Hematopoietic multipotent progenitor cell treated with erythropoietin and hydrocortisone succinate and interleukin-3 and kit ligand, for 17 days (in vitro differentiated cells): ENCODE data around the gene BBS4.
A peak's percentile ranks its signal among the peaks of the same experiment; 100 is the strongest.
"Not testable (repeated sequence)": the region's sequence is repeated elsewhere in the genome, so short reads cannot be mapped to it uniquely, and the experiment has no call there.

Experiments used
- DNase-seq: peaks from one replicate; pipeline ENCODE4 v3.0.0-alpha.2; 2015; ENCODE audit warnings: low spot score

Gene BBS4

DNA sequence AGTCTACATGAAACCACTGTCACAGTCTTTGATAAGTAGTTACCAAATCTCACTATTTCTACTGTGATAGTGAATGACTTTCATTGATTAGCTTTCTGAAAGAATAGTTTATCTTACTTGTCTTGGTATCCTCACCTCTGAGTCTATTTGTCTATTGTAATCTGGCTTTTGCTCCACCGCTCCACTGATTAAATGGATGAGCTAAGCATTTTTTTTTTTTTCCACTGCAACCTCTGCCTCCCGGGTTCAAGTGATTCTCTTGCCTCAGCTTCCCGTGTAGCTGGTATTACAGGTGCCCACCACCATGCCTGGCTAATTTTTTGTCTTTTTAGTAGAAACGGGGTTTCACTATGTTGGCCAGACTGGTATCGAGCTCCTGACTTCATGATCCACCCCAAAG lies 12.9 kb downstream of the BBS4 start:
- DNase-seq: no peak

DNA sequence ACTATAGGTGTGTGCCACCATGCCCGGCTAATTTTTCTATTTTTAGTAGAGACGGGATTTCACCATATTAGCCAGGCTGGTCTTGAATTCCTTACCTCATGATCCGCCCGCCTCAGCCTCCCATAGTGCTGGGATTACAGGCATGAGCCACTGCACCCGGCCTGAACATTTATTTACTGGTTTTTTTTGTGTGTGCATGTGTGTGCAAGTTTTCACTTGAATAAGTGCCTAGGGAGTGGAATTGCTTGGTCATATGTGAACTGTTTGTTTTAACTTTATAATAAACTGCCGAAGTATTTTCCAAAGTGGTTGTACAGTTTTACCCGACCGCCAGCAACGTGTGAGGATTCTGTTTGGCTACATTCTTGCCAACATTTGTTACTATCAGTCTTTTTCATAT lies 14.1 kb downstream of the BBS4 start:
- DNase-seq: no peak

DNA sequence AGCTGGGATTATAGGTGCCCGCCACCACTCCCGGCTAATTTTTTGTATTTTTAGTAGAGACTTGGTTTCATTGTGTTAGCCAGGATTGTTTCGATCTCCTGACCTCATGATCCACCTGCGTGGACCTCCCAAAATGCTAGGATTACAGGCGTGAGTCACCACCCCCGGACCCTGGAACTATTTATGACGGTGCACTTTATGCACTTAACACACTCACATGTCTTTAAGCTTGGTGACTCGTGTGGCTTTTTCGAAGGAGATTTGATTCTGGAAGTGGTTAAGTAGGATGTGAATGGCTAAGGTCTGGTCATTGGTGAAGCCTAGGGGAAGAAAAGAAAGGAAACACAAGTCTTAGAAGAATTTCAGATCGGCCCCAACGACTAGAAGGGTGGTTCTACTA lies 20.3 kb downstream of the BBS4 start:
- no peak for DNase-seq

DNA sequence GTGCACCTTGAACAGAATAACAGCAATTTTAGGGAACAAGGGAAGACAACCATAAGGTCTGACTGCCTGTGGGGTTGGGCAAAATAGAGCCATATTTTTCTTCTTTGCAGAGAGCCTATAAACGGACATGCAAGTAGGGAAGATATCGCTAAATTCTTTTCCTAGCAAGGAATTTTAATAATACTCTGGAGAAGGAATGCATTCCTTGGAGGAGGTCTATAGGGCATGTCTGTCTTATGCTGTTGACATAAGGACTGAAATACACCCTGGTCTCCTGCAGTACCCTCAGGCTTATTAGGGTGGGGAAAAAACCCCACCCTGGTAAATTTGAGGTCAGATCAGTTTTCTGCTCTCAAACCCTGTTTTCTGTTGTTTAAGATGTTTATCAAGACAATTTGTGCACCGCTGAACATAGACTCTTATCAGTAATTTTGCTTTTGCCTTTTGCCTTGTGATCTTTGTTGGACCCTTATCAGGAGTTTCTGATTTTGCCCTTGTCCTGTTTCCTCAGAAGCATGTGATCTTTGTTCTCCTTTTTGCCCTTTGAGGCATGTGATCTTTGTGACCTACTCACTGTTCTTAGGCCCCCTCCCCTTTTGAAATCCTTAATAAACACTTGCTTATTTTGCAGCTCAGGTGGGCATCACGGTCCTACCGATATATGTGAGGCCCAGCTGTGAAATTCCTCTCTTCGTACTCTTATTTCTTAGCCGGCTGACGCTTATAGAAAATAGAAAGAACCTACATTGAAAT lies 22.7 kb downstream of the BBS4 start:
- DNase-seq: not testable (repeated sequence)

DNA sequence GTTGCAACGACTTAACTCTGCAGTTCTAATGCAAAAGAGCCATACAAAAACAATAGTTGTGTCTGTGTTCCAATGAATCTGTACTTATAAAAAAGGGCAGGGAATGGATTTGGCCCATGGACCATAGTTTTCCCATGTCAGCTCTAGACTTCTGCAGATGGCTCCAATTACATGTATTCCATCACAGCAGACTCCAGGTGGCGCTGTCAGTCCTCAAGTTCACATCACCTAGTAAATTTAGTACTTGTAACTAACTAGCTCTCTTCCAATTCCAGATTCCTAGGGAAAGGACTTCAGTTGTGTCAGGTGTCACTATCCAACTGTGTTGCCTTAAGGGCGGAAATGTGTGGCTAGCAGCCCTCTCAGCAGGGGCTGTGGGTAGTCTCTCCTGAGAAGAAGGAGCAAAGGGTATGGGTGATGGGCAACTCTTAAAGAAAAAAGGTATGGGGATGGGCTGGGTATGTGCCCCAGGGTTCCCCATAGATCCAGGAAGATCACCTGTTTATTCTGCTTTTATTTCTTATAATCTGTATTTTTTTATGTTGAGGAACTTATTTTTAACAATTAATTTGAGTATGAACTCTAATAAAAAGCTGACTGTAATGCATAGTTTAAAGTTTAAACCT lies 36.2 kb downstream of the BBS4 start:
- DNase-seq: peak; percentile 71

DNA sequence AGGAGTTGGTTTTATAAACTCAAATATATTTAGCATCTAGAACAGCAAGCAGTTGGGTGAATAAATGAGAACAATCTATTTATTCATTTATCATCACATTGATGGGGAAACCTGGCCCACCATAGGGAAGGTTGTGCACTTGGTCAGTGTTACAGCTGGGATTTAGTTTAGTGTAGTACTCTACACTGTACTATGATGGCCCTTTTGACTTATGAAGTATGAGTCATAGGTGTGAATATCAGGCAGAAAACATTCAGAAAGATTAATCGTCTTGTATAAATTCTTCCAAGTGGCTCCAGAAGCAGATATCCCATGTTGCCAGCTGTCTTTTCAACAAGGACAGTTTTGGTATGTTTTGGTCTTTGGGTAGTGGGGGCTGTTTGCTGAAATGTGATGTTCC lies 38.0 kb downstream of the BBS4 start:
- DNase-seq: no peak

DNA sequence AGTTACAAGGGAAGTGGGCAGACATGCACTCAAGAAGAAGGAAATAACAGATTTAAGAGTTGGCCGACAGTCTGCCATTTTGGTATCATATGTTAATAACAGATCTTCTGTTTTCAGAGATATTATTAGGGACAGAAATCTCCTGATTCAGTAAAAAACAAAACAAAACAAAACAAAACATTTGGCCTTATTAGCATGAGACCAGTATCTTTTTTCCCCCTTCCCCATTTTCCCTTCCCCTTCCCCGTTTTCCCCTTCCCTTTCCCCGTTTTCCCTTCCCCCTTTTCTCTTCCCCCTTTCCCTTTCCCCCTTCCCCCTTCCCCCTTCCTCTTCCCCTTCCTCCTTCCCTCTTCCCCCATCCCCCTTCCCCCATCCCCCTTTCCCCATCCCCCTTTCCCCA lies 39.4 kb downstream of the BBS4 start:
- DNase-seq: no peak

DNA sequence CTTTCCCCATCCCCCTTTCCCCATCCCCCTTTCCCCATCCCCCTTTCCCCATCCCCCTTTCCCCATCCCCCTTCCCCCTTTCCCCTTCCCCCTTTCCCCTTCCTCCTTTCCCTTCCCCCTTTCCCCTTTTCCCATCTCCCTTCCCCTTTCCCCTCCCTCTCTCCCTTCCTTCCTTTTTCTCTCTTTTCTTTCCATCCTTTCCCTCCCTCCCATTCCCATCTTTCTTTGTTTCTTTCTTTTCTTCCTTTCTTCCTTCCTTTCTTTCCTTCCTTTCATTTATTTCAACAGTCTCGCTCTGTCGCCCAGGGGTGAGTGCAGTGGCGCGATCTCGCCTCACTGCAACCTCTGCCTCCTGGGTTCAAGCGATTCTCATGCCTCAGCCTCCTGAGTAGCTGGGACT lies 39.8 kb downstream of the BBS4 start:
- DNase-seq: not testable (repeated sequence)

DNA sequence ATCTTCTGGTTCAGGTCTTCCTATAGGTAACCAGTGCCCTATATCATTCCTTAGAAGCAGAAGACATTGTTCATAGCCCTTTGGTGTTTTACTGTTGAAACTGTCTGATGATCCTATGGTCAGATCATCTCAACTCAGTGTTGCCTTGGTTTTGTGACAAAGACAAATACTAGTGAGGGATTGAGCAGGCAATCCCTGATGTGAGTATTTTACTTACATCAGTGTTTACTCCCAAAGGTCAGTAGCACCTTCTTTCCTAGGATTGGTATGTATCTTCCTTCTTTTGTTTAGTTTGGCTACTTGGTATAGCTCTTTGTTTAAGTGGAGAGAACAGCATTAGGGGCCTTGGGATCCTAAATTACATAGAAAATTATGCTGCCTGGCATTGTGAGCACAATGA lies 41.1 kb downstream of the BBS4 start:
- no peak for DNase-seq

DNA sequence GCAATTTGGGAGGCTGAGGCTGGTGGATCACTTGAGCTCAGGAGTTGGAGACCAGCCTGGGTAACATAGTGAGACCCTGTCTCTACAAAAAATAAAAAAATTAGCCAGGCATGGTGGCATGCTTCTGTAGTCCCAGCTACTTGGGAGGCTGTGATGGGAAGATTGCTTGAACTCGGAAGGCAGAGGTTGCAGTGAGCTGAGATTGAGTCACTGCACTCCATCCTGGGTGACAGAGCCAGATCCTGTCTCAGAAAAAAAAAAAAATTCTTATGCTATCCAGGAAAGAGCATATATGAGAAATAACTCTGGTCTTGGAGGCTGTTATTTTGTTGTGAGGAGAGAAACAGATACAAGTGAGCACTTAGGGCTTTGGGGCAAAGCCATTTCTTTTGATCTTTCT lies 42.2 kb downstream of the BBS4 start:
- not testable (repeated sequence) for DNase-seq

DNA sequence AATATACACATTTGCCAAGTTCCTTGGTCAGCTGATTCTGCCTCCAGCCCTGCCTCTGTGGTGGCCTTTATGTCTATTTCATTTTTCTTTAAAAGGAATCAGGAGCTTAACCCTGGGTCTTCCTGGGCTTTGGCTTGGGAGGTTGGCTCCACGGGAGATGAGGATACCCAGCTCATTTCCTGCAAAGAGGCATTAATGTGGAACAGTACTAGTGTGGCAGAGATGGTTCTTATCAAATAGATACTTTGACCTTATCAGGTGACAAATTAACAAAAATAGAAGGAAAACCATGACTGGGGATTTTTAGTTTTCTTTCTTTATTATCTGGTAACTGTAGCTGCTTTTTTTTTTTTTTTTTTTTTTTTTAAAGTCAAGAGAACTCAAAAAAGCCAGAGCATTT lies 42.8 kb downstream of the BBS4 start:
- no peak for DNase-seq

DNA sequence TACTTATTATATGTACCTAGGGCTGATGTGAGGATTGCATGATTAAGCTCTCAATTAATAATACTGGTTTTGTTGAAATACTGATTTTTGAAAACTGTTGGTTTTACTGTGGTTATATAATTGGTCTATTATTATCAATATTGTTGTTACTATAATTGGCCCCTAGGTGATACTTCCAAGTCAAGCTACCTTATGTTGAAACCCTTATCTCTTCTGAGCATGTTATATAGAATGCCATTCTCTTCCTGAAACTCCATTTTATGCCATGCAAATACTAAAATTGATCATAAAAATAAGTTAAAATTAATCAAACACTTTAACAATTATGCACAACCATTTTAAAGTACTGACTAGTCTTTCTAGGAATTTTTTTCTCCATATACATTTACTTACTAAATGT lies 46.1 kb downstream of the BBS4 start:
- DNase-seq: no peak

DNA sequence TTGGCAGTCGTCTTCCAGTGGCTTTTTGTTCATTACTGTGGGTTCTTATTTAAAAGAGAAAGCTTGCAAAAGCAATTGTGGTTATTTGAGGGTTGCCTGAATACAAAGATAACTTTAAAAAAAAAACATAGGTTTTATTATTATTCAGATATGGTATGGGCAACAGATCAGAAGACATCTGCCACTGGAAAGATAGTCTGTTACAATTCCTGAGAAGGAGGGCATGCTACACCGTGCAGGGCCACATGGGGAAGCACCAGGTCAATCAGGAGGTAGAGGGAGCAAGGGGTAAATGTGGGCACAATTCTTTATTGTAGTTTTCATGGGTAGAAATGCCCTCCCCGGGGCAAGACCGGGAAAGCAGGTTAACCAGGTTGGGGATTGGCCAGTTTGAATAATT lies 46.5 kb downstream of the BBS4 start:
- no peak for DNase-seq

DNA sequence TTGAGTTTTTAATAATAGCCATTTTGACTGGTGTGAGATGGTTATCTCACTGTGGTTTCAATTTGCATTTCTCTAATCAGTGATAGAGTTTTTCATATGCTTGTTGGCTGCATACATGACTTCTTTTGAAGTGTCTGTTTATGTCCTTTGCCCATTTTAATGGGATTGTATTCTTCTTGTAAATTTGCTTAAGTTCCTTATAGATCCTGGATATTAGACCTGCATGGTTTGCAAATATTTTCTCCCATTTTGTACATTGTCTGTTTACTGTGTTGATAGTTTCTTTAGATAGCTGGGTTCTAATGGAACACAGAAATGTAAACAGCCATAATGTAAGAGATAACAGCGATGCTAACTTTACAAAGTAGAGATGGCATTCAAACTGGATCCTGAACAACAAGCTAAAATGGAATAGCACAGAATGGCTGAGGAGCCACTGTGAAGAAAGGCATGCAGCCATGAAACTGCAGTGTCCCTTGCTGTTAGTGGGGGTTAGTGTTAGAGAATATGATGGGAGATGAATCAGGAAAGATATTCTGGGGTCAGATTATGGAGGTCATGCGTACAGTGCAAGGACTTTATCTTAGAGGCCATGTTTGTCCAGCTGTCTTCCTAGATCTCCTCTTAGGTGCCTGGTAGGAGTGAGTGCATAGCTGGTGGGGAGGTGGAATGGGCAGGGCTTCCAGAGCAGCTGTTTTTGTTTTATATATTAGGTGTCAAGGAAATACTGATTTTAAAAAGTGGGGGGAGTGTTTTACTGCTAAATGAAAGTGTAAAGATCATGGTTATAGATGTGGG lies 48.1 kb downstream of the BBS4 start:
- DNase-seq: no peak

DNA sequence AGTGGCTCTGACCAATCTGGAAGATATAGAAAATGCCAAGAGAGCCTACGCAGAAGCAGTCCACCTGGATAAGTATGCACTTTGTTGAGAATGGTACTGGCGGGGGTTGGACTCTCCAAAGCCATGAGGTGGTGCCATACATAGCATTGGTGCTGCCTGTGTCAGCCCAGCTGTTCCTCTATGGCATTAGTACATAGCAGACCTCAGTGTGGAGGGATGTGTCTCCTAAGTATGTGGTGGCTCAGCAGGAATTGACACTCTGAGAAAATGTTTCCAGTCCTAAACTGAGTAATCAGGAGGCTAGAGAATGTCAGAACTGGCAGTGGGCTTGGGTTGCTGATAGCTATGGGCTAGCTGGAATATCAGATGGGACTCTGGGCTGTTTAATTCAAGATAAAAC lies 49.1 kb downstream of the BBS4 start:
- no peak for DNase-seq

DNA sequence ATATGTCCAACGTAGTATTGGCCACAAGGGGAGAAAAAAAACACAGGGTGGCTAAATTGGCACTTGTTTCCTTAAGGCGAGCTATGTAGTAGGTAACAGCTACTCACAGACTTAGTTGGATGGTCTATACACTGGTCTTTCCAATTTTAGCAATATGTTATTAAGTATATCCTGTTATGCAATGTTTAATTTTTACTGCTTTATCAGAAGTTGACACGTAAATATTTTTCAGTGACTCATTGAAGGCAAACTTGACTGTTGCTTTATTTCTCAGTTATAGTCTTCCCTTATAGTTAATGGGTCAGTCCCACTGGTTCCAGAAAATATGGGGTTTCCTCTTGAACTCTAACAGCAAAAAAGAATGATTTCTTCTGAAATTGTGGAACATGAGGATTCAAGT lies 51.1 kb downstream of the BBS4 start:
- DNase-seq: no peak

DNA sequence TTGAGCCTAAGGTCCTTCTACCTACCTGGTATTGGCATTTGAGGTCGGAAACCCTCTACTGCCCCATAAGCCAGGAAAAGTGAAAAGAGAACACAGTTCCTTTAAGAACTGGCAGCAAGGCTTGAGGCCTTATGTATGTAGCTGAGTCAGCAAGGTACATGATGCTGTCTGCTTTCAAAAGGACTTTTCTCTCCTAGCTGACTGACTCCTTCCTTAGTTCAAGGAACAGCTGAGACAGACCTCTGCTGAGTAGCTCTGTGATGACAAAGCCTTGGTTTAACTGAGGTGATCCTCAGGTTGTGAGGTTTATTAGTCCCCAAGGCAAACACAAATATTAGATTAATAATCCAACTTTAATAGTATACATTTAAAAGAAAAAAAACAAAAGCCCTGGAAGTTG lies 51.7 kb downstream of the BBS4 start:
- no peak for DNase-seq

DNA sequence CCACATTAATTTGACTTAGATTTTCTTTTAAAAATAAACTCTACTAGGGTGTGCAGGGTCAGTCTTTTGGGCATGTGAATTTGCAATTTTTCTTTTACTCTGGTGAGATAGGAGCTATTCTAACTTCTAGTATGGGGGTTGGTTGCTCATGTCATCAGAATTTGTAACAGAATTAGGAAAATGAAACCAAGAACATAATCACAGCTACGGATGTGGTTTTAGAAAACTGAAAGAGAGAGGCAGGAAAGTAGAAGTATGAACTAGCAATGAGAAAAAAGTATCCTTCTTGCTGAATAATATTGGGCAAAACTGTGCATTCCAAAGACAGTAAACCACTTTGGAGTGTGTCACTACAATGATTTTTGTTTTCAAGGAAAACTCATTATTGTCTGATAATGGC lies 54.2 kb downstream of the BBS4 start:
- DNase-seq: no peak

DNA sequence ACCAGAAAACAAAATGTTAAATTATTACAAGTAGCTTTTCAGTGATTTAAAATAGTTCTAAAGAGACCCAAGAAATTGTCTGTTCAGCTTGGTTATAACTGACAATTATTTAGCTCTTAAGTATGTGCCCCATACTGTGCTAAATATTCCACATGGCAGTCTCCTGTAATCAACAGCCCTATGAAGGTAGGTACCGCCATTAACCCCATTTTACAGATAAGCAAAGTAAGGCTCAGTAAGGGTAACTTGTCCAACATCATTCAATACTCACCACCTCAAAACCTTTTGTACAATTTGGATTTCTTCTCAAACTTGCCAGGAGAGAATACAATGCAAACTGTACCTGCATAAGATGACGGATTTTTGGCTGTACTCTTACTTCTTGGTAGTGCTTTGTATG lies 63.7 kb downstream of the BBS4 start:
- no peak for DNase-seq

DNA sequence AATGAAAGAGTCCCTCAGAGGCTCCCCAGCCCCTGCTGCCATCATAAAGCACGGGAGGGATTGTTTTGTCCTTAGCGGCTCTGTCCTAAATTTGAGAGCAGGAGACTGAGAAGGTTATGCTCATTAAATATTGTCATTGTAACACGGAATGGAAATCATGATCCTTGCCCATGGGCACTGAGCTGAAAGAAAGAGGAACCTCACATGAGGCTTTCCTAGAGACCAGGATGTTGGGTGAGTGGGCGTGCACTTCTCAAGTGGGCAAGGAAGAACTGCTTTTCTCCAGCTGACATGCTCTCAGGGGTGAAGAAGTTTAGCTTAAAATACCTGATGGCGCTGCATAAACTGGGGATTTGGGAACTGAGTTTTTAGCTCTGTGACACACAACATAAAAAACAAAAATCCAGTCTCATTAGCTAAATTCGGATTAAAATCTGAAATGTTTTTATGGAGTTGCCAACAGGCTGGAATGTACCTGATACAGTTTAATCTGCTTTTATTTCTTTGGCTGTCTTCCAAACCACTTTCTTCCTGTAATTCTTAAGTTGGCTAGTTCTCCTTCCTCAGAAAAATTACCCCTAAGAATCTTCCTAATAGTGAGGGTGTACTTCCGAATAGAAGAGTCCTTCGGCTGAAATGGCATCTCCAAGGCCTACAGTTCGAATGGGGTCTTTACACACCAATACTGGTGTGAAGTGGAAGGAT lies 65.9 kb downstream of the BBS4 start:
- no peak for DNase-seq

DNA sequence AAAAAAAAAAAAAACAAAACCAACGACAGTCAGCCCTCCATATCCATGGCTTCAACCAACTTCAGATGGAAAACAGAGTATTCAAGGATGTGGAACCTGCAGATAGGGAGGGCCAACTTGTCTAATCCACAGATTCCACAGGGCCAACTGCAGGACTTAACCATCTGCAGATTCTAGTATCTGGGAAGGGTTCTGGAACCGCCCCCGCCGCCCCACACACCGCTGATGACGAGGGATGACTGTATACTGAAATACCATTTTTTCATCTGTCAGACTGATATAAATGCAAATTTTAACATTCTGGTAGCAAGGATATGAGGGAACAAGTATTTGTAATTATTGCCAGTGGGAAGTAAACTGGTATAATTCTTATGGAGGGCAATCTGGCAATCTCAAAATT lies 68.1 kb downstream of the BBS4 start:
- no peak for DNase-seq

DNA sequence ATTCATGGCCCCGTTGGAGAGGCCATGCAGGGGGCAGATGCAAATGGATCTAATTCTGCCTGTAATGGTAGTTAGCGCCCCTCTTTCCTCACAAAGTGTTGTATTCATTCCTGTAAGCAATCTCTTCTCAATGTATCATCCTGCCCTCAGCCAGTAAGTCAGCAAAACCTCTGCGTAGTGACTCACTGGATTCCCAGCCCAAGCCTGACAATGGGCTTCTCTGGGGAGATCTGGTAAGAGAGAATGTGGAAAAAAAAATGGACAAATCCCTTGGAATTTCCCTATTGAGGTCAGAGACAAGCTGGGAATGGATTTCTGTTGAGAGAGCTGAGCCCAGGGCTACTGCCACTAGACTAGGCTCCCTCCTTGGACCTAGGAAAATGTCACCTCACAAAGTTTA lies 72.2 kb downstream of the BBS4 start:
- no peak for DNase-seq
